Neutrophil (primary cell): ENCODE data around the gene FOXK2.

ENCODE experiments used
- H3K27ac ChIP-seq: fragments of 200-600 bp; sonication (generic); 2 replicates; pipeline ENCODE4 v1.5.1; 2016; ENCODE audit warnings: mild to moderate bottlenecking, moderate library complexity
- H3K27me3 ChIP-seq: fragments of 200-600 bp; sonication (generic); 2 replicates; pipeline ENCODE4 v1.6.0; 2016; ENCODE audit warnings: mild to moderate bottlenecking
- H3K36me3 ChIP-seq: fragments of 200-600 bp; sonication (generic); 2 replicates; pipeline ENCODE4 v1.5.1; 2017
- H3K4me1 ChIP-seq, 2 experiments: fragments of 200-600 bp in 1 of 2; sonication (generic) in 1 of 2; 1 replicate in 1 of 2; 2 replicates in 1 of 2; pipeline versions ENCODE4 v1.5.1 to v1.6.1; 2013 to 2016; ENCODE audit warnings: low read depth in 1 of 2, low read length in 1 of 2, mild to moderate bottlenecking in 1 of 2, moderate library complexity in 1 of 2; ENCODE audit not compliant: control insufficient read depth in 1 of 2, insufficient read depth in 1 of 2
- H3K4me3 ChIP-seq, 2 experiments: fragments of 200-600 bp in 1 of 2; sonication (generic) in 1 of 2; 1 replicate in 1 of 2; 2 replicates in 1 of 2; pipeline ENCODE4 v1.5.1; 2013 to 2016; ENCODE audit warnings: low read depth in 1 of 2, low read length in 1 of 2, mild to moderate bottlenecking in 1 of 2, moderate library complexity in 1 of 2
- H3K9me3 ChIP-seq: fragments of 200-600 bp; sonication (generic); 2 replicates; pipeline ENCODE4 v1.5.1; 2016
- TF ChIP-seq, protein P1 (sequence below): fragments of 200-600 bp; sonication (generic); IDR thresholded peaks from 2 replicates; pipeline ENCODE4 v1.5.1; 2016; ENCODE audit warnings: antibody characterized with exemption

FOXK2 gene

GRCh38 chr17:82479602-82480001, 39.9 kb upstream of the FOXK2 start:
- Histone ChIP-seq H3K27me3 (no peaks in the 10 kb centered on the region), H3K27ac (no peak overlapping the region), H3K36me3 (peaks cover 100% of the 10 kb centered on the region), H3K9me3 (no peaks in the 10 kb centered on the region), H3K4me1 (peaks cover 0 to 6% of the 10 kb centered on the region in 2 experiments), H3K4me3 (no peak overlapping the region)
- TF ChIP-seq, protein P1, sequence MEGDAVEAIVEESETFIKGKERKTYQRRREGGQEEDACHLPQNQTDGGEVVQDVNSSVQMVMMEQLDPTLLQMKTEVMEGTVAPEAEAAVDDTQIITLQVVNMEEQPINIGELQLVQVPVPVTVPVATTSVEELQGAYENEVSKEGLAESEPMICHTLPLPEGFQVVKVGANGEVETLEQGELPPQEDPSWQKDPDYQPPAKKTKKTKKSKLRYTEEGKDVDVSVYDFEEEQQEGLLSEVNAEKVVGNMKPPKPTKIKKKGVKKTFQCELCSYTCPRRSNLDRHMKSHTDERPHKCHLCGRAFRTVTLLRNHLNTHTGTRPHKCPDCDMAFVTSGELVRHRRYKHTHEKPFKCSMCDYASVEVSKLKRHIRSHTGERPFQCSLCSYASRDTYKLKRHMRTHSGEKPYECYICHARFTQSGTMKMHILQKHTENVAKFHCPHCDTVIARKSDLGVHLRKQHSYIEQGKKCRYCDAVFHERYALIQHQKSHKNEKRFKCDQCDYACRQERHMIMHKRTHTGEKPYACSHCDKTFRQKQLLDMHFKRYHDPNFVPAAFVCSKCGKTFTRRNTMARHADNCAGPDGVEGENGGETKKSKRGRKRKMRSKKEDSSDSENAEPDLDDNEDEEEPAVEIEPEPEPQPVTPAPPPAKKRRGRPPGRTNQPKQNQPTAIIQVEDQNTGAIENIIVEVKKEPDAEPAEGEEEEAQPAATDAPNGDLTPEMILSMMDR: no peak

DNA sequence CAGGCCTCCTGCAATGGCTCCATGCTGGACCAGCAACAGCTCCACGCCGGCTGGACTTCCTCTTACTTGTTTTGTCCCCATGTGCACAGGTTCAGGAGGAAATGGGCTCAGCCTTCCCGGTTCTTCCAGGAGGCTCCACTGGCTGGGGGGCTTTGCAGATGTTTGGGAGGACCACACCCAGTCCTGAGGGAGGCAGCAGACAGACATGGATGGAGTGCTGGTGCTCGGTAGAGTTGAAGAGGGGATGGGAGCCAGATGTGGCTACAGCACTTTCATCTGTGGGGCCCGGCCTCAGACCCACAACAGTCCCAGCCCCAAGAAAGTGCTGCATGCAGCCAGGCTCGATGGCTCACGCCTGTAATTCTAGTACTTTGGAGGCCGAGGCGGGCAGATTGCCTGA, 39.2 kb upstream of the FOXK2 start:
- H3K4me3 ChIP-seq: no peak overlapping the region
- H3K27me3 ChIP-seq: no peaks in the 10 kb centered on the region
- peaks cover 0 to 6% of the 10 kb centered on the region in 2 experiments for H3K4me1 ChIP-seq
- H3K27ac ChIP-seq: no peak overlapping the region
- TF ChIP-seq, protein P1: no peak
- H3K9me3 ChIP-seq: no peaks in the 10 kb centered on the region
- peaks cover 100% of the 10 kb centered on the region for H3K36me3 ChIP-seq

GRCh38 chr17:82483204-82483660, 36.3 kb upstream of the FOXK2 start:
- Histone ChIP-seq H3K27me3 (no peaks in the 10 kb centered on the region), H3K36me3 (peaks cover 100% of the 10 kb centered on the region), H3K9me3 (no peaks in the 10 kb centered on the region), H3K4me1 (peaks cover 0 to 6% of the 10 kb centered on the region in 2 experiments), H3K27ac (no peak overlapping the region), H3K4me3 (no peak overlapping the region)
- TF ChIP-seq, protein P1: no peak

GRCh38 chr17:82483836-82484235, 35.7 kb upstream of the FOXK2 start:
- Histone ChIP-seq H3K27me3 (no peaks in the 10 kb centered on the region), H3K27ac (no peak overlapping the region), H3K36me3 (peaks cover 100% of the 10 kb centered on the region), H3K4me1 (peaks cover 0 to 3% of the 10 kb centered on the region in 2 experiments), H3K4me3 (no peak overlapping the region), H3K9me3 (no peaks in the 10 kb centered on the region)
- TF ChIP-seq, protein P1: no peak

- Histone ChIP-seq H3K36me3 (peaks cover 94% of the 10 kb centered on the region), H3K4me3 (no peak overlapping the region), H3K9me3 (no peaks in the 10 kb centered on the region), H3K27ac (no peak overlapping the region), H3K4me1 (no peaks in the 10 kb centered on the region), H3K27me3 (no peaks in the 10 kb centered on the region)
- TF ChIP-seq, protein P1: no peak
These were observed 33.1 kb upstream of the FOXK2 start for GRCh38 chr17:82486231-82487094.
